NCI-H524 treated with DMSO at 0.1 percent for 48 hours (cell line): ENCODE results near the gene PLAC8.
"Not testable (repeated sequence)": the region's sequence is repeated elsewhere in the genome, so short reads cannot be mapped to it uniquely, and the experiment has no call there.

Experiments used
- DNase-seq: peaks from one replicate; lab custom pipeline; 2025; lab: John Stamatoyannopoulos, UW

Gene PLAC8, protein sequence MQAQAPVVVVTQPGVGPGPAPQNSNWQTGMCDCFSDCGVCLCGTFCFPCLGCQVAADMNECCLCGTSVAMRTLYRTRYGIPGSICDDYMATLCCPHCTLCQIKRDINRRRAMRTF

GRCh38 chr4:83114576-83114975 lies at the start of gene PLAC8:
Gene PLAC8, minus strand, starts transcription at chr4:83114729. Its CDS starts 6,808 bp downstream, at chr4:83107921.
- DNase-seq: no peak

- DNase-seq: no peak
Measured at GRCh38 chr4:83153417-83153816, 38.9 kb upstream of the PLAC8 start.

- no peak for DNase-seq
Measured at GRCh38 chr4:83152746-83153145, 38.2 kb upstream of the PLAC8 start.

DNA sequence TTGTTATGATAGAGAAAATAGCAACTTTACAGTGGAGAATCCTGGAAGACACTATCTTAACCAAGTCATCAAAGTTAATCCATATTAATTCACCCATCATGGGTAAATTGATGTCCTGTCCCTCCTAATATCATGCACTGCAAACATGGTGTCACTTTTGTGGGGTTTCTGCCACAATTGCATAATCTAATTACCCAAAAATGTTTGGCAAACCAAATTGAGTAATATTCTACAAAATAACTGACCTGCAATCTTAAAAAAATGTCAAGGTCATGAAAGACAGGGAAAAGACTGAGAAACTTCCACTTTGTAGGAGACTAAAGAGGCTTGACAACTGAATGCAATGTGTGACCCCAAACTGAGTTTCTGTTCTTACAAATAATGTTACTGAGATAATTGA lies 37.1 kb upstream of the PLAC8 start:
- DNase-seq: no peak

GRCh38 chr4:83150653-83151330 lies 36.3 kb upstream of the PLAC8 start:
- DNase-seq: no peak

GRCh38 chr4:83149865-83150652 lies 35.5 kb upstream of the PLAC8 start:
- no peak for DNase-seq

GRCh38 chr4:83146841-83147240 lies 32.3 kb upstream of the PLAC8 start:
- DNase-seq: peak; percentile 75

GRCh38 chr4:83145776-83146175 lies 31.2 kb upstream of the PLAC8 start:
- not testable (repeated sequence) for DNase-seq

DNA sequence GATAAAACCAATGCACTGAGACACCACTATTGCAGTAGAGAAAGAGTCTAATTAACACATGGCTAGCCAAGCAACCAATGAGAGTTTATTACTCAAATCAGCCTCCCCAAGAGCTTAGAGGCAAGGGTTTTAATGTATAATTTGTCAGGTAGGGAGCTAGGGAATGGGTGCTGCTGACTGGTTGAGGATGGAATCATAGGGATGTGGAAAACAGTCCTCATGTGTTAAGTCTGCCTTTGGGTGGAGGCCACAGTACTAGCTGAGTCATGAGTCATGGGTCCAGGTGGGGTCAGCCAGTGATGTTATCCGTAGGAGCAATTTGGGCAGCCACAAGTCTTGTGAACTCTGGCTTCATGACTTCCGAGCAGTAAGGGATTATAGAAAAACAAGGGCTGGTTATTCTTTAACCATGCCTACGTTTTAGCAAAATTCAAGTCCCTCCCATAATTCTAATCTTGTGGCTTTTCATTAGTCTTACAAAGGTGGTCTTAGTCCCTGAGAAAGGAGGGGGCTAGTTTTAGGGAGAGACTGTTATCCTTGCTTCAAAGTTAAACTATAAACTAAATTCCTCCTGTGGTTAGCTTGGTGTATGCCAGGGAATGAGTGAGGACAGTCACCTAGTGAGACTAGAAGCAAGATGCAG lies 25.1 kb upstream of the PLAC8 start:
- DNase-seq: no peak

- no peak for DNase-seq
Measured at GRCh38 chr4:83138946-83139345, 24.4 kb upstream of the PLAC8 start.

GRCh38 chr4:83132065-83132464 lies 17.5 kb upstream of the PLAC8 start:
- no peak for DNase-seq

DNA sequence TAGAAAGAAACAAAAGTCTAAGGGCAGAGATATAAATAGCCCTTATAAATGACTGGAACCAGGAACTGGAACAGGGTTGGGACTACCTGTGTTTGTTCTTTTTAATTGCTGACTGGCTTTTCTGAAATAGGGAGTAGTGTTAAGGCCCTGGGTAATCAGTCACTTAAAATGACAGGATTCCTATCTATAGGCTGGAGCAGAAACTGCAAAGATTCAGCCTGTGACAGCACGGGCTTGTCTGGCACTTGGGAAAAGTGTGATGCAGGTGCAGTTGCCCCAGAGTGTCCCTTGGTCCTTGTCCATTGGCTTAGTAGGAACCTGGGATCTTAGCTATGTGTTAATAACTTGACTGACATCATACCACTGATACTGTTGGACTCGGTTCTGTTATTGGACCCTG lies 14.7 kb upstream of the PLAC8 start:
- no peak for DNase-seq

DNA sequence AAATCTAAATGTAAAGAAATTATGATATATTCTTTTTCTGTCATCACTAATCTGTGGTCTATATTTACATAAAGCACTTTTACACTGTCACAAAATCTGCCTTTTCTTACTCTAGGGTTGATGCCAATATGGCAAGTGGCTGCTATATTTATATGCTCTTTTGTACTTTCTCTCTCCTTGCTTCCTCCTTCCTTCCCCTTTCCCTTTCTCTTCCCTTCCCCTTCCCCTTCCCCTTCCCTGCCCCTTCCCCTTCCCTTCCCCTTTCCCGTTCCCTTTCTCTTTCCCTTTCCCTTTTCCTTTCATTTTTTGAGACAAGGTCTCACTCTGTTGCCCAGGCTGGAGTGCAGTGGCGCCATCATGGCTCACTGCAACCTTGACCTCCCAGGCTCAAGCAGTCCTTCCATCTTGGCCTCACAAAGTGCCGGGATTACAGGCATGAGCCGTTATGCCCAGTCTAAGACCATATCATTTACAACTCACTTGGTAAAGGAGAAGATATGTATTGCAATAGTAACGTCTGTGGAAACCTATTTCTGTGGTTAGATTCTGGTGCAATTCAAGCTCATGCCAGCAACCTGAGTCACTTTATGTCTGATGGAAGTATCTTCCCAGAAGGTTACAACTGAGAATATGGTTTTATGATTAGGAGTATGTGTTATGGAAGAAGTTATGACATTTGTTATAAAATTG lies 13.9 kb upstream of the PLAC8 start:
- DNase-seq: no peak

GRCh38 chr4:83125738-83126141 lies 11.2 kb upstream of the PLAC8 start:
- no peak for DNase-seq

DNA sequence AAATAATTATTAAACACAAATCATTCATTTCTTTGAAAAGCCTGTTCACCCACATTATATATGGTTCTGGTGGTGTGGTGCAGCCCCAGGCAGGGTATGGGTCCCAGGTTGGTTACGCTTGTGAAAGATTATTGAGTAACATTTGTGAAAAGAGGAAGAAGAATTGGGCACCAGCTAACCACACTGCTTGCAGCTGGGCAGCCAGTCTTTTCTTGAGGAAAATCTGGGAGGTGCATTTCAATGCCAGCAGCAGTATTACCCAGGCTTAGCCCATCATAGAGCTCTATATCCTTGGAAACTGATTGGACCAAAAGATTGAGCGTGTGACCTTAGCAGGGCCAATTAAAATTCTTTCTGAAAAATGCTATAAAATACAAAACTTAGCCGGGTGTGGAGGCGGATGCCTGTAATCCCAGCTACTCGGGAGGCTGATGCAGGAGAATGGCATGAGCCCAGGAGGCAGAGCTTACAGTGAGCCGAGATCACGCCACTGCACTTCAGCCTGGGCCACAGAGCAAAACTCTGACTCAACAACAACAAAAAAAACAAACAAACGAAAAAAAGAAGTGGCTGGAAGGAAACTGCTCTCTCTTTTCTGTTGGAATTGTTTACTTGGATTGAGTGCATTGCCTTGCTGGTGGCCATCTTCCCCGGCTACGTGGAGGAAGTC lies 9.7 kb upstream of the PLAC8 start:
- DNase-seq: no peak

GRCh38 chr4:83121246-83121645 lies 6.7 kb upstream of the PLAC8 start:
- DNase-seq: no peak

DNA sequence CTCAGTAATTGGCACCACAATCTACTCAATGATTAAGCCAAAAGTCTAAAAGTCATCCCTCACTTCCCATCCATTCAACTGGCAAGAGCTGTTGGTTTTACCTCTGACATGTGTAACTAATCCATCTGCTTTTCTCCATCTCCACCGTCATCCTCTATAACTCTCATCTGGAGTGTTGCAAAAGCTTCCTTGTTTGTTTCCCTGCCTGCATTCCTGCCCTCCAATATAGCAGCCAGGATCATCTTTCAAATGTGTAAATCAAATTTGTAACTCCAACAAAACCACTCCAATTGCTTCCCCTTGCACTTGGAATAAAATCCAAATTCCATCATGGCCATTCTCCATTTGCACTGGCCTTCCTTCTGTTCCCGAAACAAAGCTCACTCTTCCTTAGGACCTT lies 4.3 kb upstream of the PLAC8 start:
- DNase-seq: no peak

GRCh38 chr4:83115656-83116285 lies 1.2 kb upstream of the PLAC8 start:
- DNase-seq: no peak

DNA sequence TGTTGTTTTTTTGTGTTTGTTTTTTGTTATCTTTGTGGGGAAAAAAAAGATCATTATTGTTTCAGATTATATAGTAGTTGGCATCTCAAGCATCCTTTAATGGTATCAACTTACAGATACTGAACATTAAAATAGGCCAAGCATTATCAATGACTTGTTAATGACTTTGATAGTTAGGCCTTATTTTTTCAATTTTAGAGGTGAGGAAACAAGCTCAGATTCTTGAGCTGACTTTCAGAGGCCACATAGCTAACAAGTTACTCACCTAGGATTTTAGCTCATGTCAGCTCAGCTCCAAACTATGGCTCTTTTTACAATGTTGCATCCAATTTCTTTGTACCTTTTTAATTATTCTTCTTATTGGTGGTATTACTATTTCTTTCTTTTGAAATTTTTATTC lies 471 bp upstream of the PLAC8 start:
- DNase-seq: no peak

GRCh38 chr4:83113429-83113786 lies 1.1 kb downstream of the PLAC8 start:
- DNase-seq: no peak

DNA sequence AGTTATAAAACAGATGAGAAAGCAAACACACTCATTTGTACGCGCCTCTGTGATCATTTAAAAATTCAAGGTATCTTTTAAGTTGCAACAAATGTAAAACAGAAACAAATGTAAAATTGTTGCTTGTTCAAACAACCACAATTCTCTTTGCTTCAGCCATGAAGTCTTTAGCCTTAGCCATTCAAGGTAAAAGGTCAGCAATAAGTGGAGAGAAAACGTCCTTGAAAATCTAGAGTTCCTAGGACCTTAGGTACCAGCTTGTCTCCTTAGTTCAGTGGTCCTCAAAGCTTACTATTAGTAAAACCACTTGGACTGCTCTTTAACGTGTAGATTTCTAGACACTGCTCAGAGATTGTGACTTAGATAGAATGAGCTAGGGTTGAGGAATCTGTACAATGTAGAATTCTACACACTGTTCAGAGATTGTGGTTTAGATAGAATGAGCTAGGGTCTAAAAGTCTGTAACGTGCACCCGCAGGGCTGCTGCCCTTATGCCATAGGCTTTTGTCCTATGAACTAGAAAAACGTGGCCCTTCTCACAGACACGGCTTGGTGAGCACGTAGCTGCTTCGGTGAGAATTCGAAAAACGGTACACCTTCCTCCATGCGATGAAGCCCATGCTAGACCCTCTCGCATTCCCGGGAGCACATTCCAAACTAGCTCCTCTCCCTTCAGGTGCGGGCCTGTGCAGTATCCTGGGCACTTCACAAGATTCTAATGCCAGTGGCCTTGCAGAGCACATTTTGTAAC lies 1.7 kb downstream of the PLAC8 start:
- no peak for DNase-seq
